Stimulated activated CD8-positive, alpha-beta memory T cell treated with anti-CD3 and anti-CD28 coated beads, Interleukin-4, amount 100 ng/mL, for 4 hours (primary cell): ENCODE data around the gene CAPN13.

ENCODE experiments used
- DNase-seq, 2 donors: peaks; one replicate each; pipeline ENCODE4 v3.0.0-alpha.2; 2020; ENCODE audit warnings: low read depth in 2 of 2, low spot score in 1 of 2

The CAPN13 gene, protein sequence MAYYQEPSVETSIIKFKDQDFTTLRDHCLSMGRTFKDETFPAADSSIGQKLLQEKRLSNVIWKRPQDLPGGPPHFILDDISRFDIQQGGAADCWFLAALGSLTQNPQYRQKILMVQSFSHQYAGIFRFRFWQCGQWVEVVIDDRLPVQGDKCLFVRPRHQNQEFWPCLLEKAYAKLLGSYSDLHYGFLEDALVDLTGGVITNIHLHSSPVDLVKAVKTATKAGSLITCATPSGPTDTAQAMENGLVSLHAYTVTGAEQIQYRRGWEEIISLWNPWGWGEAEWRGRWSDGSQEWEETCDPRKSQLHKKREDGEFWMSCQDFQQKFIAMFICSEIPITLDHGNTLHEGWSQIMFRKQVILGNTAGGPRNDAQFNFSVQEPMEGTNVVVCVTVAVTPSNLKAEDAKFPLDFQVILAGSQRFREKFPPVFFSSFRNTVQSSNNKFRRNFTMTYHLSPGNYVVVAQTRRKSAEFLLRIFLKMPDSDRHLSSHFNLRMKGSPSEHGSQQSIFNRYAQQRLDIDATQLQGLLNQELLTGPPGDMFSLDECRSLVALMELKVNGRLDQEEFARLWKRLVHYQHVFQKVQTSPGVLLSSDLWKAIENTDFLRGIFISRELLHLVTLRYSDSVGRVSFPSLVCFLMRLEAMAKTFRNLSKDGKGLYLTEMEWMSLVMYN

DNA sequence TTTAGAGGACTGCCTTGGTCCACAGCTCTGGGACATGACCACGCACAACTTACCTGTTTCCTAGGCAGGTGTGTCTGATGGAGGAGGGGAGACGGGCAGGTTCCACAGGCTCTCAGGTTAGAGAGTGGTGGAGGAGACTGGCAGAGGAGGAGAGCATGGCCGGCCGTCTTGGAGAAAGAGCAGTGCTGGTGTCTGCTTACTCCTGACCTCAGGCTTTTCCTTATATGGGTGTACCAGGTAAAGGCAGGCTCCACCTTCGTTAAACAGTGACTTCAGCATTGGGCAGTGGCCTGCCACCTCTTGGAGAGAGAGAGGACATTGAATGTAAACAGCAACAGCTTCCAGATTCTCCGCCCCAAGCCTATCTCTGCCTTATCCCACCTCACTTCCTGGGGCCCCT, at the start of gene CAPN13:
Gene CAPN13, minus strand, starts transcription at position 198 of the 400 bp plus-strand sequence. CDS start 20,121 bp downstream, outside the sequence.
- DNase-seq: no peak

DNA sequence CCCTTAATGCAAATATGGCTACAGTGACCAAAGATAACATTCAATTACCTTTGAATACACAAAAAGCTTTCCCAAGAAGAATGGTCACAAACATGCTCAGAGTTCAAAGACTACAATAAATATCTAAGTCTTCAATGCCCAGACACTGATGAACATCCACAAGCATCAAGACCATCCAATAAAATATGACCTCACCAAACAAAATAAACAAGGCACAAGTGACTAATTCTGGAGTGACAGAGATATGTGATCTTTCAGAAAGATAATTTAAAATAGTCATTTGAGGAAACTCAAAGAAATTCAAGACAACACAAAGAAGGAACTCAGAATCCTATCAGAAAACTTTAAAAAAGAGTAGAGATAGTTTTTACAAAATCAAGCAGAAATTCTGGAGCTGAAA, 40.6 kb upstream of the CAPN13 start:
- no peak for DNase-seq

DNA sequence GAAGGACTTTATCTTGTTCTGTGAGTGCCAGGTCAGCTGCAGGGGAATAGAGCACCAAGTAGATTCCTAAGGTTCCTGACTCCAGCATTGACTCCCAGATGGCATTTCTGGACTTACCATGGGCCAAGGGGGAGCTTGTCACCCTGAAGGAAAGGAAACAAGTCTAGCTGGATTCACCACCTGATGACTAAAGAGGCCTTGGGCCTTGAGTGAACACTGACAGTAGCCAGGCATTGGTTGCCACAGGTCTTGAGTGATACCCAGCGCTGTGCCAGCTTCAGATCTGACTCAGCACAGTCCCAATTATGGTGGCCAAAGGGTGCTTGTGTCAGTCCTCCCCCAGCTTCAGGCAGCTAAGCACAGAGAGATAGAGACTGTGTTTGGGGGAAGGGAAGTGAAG, 40.1 kb upstream of the CAPN13 start:
- DNase-seq: no peak

DNA sequence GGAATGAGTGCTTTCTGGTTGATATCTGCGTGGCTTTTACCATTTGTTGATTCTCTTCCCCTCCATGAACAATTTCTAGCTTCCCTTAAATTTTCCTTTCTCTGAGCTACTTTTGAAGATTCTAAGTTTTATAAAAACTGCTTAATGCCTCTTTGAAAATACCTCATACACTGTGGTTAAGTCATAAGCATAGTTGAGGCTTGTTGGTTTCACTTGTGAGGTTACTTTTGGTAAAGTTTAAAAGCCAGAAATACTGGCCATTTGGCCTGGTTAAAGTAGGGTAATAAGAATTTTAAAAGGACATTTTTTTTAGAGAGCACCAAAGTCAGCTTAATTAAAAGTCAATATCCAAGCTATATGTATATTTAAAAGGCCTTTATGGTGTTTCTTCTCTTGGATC, 21.3 kb upstream of the CAPN13 start:
- no peak for DNase-seq

DNA sequence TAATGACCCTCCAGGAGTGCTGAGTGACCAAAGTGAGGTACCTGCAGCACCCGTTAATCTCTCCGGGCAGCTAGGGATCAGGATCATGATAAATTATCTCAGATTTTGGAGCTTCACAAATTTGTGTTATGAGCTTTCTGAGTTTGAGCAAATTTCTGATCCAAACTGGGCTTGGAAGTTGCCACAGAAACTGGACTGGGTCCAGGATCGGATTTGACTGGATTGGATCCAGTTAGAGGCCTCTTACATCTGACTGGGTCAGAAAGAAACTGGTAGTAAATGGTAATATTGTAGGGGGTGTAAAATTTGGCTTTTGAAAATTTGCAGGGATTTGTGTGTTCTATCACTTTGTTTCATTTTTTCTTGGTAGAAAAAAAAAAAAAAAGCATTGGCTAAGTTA, 19.7 kb upstream of the CAPN13 start:
- DNase-seq: no peak

DNA sequence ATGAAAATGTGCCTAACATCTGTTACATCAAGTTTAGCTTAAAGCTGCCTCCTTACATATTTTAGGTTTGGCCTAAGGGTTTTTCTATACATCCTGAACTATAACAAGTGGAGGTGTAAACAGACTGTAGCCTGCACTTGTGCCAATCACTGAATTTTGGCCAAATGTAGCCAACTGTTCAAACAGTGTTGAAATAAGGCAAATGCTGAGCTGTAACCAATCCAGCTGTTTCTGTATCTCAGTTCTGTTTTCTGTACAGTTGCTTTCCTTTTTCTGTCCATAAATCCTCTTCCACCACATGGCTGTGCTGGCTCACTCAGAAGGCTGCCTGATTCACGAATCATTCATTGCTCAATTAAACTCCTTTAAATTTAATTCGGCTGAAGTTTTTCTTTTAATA, 19.2 kb upstream of the CAPN13 start:
- DNase-seq: no peak

DNA sequence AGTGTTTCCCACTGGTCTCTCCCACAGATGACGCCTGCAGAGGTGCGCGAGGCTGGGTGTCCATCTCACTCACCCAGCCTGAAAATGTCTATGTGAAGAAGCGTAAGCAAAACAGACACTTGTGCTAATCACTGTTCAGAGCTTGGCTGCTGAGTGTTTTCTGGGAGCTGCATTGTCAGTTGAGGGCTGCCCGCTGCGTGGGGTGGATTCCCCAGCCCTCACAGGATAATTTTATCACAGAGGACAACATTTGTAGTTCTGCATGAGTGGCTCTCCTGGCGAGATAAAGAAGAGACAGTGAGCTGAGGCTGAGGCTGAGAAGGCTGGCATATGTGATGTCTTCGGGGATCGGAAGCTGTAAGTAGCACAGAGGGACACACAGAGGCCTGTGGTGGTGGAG, 16.2 kb upstream of the CAPN13 start:
- DNase-seq: no peak

DNA sequence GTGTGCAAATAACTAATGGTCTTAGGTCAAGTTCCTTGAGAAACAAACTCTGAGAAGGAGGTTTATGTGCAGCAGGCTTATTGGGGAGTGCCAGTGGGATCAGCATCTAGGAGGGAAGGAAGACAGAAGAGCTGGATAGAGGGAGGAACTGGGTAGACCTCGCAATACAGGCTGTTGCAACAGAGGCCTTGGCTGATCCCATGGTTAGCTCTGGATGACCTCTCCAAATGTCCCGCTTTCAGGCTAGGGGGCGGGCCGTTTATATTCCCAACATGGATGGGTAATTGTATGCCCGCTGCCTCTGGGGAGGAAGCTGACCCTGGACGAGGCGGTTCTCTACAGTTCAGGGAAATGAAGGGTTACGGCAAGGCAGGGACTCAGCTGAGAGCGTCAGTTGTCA, 14.7 kb upstream of the CAPN13 start:
- no peak for DNase-seq

DNA sequence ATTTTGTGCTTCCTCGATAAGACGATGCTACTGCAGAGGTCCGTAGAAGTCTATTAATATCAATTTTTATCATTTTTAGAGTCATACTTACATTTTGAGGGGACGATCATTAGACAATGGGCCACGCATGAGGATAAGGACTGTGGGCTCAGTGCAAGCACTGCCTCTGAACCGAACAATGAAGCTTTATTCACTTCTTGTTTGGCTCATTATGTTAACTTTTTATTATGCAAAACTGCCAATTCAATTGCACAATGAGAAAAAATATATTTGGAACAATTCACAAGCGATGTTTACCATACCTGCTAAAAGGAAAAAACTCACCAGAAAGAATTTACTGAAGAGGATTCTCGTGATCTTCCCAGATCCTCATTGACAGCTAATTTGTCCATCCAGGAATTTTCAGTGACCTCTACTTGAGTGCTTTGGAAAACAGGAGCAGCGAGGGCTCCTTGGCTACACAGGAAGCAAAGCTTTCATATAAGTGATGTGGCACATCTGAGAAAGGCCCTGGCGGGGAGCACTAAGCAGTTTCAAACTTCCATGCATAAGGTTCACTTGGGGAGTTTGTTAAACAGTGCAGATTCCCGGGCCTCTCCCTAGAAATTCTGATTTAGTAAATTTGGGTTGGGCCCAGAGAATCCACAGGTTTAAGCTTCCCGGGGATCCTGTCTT, 13.3 kb upstream of the CAPN13 start:
- DNase-seq: no peak

DNA sequence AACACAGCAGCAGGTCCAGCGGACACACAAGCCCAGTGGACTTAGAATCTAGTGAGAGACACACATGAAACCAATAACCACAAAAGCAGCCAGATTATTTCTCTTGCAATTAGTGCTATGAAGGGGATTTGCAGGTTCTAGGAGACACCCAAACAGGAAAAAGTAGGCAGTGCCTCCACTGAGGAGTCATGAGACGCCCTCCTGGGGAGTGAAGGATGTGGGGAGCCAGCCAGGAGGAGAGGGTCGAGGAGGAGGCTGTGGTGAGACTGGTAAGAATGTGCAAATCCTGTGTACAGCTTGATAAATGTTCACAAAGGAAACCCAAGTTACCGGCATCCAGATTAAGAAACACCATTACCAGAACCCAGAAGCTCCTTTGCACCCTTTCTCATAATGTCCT, 2.7 kb upstream of the CAPN13 start:
- no peak for DNase-seq

DNA sequence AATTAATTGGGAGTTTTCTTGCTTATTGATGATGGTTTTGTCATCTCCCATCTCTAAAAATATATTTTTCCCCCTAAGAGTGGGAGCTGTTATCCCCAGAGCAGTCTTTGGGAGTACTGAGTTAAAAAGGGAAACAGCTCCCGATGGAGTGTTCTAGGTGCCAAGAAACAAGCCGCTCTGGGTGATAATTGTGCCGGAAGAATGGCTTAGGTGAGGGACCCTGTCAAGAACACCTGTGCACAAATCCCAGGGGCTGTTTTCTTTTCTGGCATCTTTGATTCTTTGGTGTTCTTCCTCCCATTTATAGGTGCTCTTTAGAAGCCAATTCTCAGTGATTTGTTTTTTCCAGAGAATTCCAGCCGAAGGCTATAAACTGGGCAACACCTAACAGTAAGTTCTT, 1.4 kb upstream of the CAPN13 start:
- DNase-seq: no peak

DNA sequence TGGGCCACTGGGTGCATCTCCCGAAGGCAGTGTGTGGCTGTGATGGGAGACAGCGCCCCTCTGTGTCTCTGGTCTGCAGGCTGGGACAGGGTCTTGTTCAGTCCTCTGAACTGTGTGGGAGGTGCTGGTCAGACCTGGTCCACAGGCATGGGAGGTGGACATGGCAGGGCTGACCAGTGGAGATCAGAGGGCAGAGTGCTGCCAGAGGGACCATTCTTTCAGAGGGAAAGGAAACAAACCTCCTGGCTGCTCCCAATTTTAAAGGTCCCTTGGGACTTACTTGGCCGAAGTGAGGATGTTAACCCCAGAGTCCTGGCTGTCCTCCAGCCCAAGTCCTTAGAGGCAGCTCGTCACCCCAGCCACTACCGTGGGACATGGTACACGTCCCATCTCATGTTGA, 4.0 kb downstream of the CAPN13 start:
- DNase-seq: no peak

DNA sequence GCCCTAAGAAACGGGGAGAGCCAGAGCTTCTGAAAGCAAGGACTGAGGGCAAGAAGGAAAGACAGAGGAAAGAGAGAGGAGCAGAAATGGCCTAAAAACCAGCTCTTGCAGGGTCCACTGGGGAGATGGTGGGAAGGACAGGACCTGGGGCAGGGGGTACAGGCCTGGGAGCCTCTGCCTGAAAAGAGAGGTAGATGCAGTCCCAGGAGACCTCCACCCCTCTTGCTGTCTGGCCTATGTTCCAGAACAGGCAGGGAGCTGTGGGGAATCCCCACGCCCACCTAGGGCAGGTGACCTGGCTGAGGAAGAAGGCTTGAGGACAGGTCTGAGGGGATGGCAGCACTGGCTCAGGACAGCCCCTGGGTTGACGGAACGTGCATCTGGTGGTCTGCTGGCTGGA, 4.6 kb downstream of the CAPN13 start:
- no peak for DNase-seq

DNA sequence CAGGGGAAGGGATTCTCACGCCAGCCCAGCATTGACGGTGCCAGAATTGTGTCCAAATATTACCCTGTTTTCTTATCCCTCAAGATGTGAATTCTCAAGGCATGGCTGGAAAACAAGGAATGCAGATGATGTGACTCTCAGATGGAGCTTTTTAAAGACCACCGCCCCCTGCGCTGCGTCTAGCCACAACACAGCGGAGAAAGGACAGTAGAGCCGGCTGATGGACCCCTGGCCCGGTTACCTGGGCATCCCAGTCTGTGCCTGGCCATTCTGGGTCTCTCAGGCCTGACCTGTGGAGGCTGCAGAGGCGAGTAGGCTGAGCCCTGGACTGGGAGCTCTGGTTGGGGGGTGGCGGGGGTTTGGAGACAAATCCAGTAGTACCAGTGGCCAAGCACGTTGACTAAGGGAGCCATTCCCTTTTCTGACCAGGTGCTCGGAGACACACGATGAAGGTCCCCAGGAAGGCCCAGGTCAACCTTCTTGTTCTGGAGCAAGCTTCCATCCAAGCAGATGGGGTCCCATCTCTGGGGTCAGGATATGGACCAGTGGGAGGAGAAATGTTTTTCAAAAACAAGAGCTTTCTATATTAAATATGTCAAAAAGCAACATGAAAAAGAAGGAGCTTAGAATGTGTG, 5.3 kb downstream of the CAPN13 start:
- DNase-seq: no peak

DNA sequence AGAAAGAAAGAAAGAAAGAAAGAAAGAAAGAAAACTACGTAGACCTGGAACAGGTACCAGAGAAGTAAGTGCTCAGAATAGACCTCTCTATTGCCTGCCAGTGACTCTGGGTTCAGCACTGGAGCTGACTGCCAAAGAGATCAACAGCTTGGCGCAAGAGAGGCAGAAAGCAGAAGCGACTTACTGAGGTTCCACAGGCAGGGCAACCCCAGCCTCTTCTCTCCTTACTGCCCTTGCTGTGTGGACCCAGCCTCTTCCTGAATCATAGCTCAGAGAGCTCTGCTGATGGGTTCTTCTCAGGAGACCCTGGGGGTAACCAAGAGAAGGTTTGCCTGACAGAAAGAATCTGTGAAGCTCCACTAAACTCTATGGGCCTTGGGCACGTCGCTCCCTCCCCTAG, 7.1 kb downstream of the CAPN13 start:
- no peak for DNase-seq

DNA sequence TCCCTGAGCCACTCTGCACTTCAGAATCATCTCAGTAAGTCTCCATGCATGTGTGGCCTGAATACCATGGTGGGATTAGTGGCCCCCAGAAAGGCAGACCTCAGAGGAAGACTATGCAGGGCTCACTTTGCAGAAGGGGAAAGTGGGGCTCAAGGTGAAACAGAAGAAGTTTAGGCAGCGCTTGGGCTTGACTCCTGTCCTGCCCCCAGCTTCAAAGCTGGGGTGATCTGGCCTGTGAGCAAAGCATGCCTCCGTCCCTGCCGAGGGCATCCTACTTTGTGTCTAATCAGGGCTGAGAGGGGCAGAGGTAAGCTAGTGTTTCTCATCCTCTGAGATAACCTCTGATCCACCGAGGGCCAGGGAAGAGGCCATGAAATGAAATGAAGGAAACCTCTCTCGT, 7.9 kb downstream of the CAPN13 start:
- DNase-seq: no peak

DNA sequence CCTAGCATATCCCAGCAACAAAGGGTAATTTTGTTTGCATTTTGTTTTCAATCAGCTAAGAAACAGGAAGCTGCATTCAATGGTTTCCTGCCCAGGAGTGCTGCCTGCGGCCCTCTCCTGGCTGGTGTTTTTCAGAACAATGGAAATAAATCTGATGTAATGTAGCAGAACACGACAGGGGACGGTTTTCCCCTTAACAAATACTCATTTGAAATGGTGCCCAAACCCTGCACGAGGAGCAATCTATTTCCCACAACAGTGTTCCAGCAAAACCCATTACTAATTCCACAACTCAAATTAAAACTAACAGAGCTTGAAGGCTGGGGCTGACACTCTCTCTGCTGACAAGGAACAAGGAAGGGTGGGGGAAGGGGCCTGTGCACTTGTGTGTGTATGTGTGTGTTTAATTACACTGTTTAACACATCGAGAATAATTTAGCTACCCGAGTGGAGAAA, 8.7 kb downstream of the CAPN13 start:
- no peak for DNase-seq

DNA sequence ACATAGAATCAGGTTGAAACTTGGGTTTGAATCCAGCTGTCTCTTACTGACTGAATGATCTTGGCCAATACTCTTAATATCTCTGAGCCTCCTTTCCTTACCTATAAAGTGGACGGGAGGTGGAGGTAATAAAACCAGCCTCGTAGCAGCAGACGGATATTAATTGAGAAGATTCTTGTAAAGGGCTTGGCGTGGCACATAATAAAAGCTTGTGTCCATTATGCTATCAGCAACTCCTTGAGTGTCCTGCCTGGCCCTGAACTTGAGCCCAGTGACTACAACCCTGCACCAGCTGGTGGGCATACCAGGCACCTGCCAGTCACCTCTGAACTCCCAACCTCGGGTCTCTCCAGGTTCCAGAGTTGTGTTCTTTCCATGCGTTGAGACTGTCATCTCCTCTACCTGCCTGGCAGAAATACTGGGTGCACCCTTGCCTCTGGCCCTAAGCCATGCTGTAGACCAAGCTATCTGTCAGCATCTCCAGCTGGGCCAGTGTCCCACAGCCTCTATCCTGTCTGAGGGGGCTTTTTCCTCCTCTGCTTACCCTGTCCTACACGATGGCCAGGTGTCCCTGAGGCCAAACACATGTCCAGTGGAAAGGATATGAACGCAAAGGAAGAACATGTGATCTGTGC, 9.7 kb downstream of the CAPN13 start:
- no peak for DNase-seq

DNA sequence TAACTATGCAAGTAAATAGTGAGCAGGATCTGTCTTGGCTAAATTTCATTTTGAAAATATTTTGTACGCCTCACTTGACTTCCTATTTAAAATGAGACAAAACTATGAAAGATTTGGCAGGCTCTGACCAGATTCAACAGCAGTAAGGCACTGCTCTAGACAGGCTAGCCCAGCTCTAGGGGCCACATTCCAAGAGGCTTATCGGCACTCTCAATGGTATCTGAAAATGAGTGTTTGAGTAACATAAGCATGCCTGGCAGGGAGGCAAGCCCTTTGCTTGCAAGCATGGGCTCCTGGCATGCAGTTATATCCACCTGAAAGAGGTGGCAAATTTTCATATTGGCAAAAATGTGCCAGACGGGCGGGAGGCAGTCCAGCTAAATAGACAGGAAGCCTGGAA, 10.5 kb downstream of the CAPN13 start:
- no peak for DNase-seq

DNA sequence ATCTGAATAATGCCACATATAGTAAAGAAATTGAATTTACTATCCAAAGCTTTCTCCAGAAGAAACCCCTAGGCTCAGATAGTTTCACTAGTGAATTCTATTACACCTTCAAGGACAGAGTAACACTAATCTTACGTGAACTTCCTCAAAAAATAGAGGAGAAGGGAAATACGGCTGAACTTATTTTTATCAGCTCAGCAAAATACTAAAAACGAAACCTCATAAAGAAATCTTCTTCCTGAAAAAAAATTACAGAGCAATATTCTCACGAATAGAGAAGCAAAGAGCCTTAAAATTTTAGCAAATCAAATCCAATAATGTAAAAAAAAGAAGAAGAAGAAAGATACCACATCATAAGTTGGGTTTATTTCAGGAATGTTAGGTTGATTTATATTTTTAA, 14.7 kb downstream of the CAPN13 start:
- DNase-seq: no peak

DNA sequence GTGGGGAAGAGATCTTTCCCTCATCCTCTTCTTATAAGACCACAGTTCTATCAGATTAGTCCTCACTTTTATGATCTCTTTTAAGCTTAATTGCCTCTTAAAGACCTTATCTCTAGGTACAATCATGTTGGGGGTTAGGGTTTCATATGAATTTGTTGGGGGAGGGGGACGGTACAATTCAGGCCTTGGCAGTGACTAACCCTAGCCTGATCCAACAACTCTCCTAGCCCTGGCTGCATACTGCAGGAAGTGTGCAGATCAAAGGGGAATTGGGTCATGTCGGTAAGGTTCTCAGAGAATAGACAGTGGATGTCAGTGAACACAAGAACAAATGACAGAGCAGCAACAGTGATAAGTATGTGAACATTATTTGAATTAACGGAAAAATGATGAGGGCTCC, 16.4 kb downstream of the CAPN13 start:
- DNase-seq: no peak
